Stimulated activated CD4-positive, alpha-beta T cell treated with anti-CD3 and anti-CD28 coated beads, TNF-alpha, amount 100 ng/mL, for 48 hours (primary cell): ENCODE measurements around the gene DNASE1L3.
"Not testable (repeated sequence)": the region's sequence is repeated elsewhere in the genome, so short reads cannot be mapped to it uniquely, and the experiment has no call there.

ENCODE experiments used
- DNase-seq, 3 donors: peaks; one replicate each; pipeline ENCODE4 v3.0.0-alpha.2; 2020; ENCODE audit warnings: low read depth in 3 of 3

The DNASE1L3 gene

DNA sequence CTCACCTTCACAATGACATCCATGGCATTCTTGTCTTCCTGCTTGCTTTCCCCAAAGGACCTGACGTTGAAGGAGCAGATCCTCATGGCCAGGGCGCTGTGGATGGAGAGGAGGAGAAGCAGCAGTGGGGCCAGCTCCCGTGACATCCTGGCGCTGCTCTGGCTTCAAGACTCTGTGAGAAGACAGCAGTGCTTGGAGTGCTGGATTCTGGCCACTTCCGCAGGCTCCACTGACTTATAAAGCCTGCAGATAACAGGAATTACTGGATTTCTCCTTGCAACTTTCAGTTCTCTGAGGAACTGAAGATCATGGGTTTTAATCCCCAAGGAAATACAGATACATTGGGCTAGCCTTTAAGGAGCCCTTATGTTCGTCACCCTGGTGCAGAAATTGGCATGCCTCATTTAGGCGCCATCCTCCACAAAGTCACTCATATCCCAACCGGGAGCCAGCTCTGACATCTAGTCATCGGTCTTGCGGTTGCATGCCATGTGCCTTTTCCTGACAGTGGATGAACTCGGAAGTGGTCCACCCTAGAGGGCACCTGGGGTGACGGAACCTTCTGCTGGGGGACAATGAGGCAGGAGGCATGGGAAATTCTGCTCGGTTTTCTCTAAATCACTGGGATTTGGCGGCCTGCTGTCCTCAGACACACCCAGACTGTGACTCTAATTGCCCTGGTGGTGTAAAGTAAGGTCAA is at the start of gene DNASE1L3:
Gene DNASE1L3, minus strand, starts transcription at position 212 of the 700 bp plus-strand sequence. Its CDS starts 66 bp downstream, at position 146.
- no peak for DNase-seq

GRCh38 chr3:58260261-58260731 is 49.5 kb upstream of the DNASE1L3 start:
- DNase-seq = no peak

DNA sequence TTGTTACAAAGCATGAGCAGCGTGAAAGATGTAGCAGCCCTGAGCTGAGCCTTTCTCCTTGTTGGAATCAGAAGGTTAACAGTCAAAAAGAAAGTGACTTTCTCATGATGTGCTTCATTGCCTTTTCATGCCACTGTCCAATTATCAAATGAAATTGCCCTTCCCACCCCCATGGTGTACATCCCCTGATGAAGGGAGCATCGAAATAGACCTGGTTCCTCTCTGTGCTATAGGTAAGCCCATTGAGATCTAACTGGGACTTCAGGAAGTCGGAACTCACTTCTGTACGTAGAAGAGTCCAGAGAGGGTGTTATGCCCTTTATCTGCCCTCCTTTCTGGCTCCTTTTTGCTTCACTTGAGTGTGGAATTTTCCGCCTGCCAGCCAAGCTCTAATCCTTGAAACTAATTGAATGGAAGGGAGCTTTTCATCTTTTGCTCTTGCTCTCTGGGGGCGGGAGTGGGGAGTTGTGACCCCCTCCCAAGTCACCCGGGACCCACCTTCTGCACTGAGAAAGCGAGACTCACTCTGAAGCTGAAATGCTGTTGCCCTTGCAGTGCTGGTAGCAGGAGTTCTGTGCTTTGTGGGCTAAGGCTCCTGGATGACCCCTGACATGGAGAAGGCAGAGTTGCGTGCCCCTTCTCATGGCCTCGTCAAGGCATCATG is 47.8 kb upstream of the DNASE1L3 start:
- no peak for DNase-seq

- no peak for DNase-seq
Observed at GRCh38 chr3:58256511-58256910, 45.7 kb upstream of the DNASE1L3 start.

DNA sequence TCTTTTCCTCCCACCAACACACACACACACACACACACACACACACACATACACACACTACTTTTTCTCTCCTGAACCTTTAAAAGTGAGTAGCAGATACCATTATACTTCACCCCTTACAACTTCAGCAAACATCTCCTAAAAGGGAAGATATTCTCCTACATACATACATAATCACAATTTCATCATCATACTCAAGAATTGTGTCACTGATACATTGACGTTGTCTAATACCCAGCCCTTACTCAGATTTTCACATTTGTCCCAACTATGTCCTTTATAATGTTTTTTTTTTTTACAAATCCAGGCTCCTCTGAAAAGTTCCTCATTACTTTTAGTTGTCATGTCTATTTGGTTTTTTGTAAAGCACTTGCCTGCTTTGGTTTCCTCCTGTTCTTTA is 45.3 kb upstream of the DNASE1L3 start:
- DNase-seq = no peak

DNA sequence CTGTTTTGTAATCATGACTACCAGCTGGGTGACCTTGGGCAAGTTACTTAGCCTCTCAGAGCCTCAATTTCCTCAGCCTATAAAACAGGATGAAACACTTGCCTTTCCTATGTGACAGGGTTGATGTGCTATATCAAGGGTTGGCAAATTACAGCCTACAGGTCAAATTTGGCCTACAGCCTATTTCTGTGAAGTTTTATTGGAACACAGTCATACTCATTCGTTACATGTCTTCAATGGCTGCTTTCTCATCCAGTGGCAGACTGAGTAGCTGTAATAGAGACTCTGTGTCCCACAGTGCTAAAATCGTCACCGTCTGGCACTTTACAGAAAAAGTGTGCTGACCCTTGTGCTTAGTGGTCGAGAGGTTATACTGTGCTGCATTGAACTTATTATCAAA is 43.4 kb upstream of the DNASE1L3 start:
- no peak for DNase-seq

DNA sequence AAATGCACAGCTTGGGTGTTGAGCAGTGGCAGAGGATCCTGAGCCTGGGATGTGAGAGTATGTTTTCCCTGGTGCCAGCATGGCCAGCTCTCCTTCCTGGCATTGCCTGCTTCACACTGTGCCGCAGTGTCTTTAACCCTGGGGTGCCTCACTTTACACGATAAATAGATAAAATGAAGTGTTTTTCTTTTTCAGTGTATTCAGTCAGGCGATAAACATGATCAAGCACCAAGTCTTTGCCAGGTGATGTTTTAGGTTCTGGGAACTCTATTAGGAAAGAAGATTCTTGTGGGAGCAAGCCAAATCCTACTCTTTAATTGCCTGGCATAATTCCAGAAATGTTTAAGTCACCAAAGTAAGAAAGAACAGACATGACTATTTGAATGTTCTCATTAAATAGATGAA is 40.9 kb upstream of the DNASE1L3 start:
- DNase-seq = no peak

DNA sequence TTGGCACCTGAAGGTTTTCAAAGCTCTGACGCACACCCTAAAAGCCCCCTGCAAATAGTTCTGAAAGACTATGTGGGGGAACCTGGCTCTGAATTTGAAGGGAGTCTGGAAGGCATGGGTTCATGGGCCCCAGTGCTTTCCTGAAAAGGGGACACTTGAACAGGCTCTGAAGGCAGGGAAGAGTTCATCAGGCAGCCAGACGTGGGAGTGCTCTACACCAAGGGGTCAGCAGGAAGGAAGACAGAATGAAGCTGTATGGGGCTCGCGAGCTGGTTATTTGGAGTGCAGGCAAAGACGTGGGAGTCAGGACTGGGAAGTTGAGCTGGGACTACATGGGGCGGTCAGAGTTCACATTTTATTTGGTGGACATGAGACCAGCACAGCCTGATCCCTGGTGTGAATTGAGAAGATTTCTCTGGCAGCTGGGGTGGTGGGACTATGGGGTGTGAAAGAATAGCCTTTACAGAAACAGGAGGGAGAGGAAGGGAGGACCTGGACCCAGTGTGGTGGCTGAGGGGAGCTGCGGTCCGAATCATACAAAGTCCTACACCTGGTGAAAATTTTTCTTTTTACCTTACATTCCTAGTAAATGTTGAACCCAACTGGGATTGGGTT is 39.4 kb upstream of the DNASE1L3 start:
- no peak for DNase-seq

GRCh38 chr3:58249358-58250092 is 38.8 kb upstream of the DNASE1L3 start:
- DNase-seq = no peak

DNA sequence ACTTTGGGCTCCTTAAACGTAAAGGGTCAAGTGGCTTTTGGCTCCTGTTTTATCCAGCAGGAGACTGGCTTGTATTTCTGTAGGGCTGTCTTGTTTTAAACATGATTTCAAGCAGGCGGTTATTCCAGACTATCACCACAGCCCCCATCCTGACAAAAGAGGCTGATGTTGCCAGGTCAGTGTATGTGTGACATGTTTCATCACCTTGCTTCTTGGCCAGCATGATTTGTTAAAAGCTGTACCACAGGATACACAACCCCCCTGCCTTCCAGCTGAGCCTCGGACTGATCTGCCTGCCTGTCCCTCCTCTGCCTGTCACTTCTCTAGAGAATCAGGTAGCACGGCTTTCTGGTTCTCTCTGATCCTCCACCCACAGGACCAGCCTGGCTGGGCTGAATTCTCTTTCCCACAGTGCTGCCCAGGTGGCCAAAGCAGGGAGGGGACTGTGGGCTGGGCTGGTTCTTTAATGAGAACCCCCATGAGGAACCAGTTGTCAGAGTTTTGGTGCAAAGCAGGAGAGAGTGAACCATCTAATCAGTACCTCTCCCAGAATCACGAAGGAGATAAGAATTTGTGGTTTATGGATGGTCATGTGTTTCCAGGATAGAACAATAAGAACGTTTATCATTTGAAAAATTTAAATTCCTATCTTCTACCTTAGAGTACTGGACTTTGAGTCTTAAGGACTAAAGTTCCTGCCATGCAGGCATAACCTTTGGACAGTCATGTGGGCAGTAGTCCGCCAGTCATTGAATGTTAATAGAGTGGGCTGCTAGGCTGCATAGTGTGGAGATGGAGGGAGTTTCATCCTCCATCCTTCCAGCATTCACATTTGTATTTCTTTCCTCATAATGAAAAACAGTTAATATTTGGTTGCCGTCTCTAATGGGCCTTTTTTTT is 35.6 kb upstream of the DNASE1L3 start:
- DNase-seq = no peak

DNA sequence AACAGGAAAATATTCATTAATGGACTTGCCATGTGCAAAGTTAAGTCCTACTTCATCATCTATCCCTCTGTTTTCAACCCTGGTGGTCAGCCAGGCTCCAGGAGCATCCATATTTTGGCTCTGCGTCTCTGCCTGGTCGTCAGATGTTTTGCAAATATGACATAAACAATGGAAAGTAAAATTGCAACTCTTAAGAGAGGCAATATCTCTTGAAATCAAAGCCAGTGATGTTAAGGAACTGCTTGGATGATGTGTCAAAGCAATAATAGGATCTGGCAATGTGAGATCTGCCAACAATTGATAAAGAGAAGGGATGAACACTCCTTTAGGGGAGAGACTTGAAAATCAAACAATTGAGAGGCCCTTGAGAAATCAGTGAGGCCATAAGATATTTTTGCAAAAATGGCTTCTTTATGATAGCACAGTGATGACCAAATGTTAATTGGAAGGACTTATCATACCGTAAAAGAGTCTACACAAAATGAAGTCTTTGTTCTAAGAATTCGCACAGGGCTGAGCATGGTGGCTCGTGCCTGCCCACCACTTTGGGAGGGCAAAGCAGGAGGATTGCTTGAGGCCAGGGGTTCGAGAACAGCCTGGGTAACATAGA is 33.3 kb upstream of the DNASE1L3 start:
- no peak for DNase-seq

GRCh38 chr3:58242860-58243259 is 32.1 kb upstream of the DNASE1L3 start:
- DNase-seq = not testable (repeated sequence)

DNA sequence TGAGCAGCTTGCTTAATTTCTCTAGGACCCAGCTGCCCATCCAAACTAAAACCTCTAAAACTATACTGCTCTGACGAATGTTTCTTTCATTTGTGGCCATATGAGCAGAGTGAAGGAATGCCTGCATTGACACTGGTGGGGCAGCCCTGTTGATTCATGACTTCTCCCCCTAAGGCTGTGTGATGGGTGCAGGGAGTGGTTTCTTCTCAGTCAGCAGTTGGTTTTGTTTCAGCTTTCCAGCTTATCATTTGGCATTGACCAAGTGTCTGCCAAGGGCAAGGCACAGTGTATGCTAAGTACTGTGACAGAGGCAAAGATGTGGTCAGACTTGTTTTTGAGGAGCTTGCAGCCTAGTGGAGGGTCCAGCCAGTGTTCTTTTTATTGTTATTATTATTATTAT is 31.6 kb upstream of the DNASE1L3 start:
- no peak for DNase-seq

- no peak for DNase-seq
Observed at GRCh38 chr3:58241306-58242044, 30.7 kb upstream of the DNASE1L3 start.

GRCh38 chr3:58238830-58239229 is 28.1 kb upstream of the DNASE1L3 start:
- DNase-seq = no peak

GRCh38 chr3:58237941-58238681 is 27.3 kb upstream of the DNASE1L3 start:
- peak in 2 of 3 donors; percentile 17 to 40 for DNase-seq

- peak; percentile 63 to 67 (median 63) for DNase-seq
Observed at GRCh38 chr3:58237238-58237940, 26.6 kb upstream of the DNASE1L3 start, which contains the start of gene ABHD6. Gene ABHD6 (plus strand): TSS chr3:58237792. CDS start chr3:58256587, 18,795 bp downstream.

GRCh38 chr3:58236527-58237237 is 25.9 kb upstream of the DNASE1L3 start:
- DNase-seq = no peak
